ENCODE data around the gene RAD9A. TPM values are rescaled to one million over a fixed set of nuclear protein-coding genes. Genes with fewer than 3 reads are reported as not detected.
"Not testable (repeated sequence)": the region's sequence is repeated elsewhere in the genome, so short reads cannot be mapped to it uniquely, and the experiment has no call there.

Gene RAD9A
- total and polyA plus RNA-seq, 9 of the 15 experiments (the other 6 are each of a cell fraction or from before 2014, with no cell fraction given), result 1.4 to 41.2 (median 16.1) TPM

GRCh38 chr11:67427364-67427859, 35.6 kb downstream of the RAD9A start:
- ATAC-seq; FAIRE-seq; H4K20me1 ChIP-seq (replicated peaks; ENCODE audit: control insufficient read depth, insufficient read depth, low read length); H3K9me1 ChIP-seq (ENCODE audit: control insufficient read depth, insufficient read depth, low read length); H3K27me3 ChIP-seq (ENCODE audit: control insufficient read depth in 2 of 2, insufficient read depth in 2 of 2, low read length in 2 of 2); in situ Hi-C loops (cut with MboI); CTCF ChIA-PET (ENCODE audit: low intra/inter-chr PET ratio); DNase-seq (ENCODE audit: extremely low read depth in 1 of 4, low spot score in 3 of 4); H3K9me3 ChIP-seq (replicated peaks; ENCODE audit: control insufficient read depth, insufficient read depth, low read depth, low read length); BruUV-seq (replicated peaks); TF ChIP-seq NR2C1 (tag; IDR thresholded peaks at IDR 0.05): not testable (repeated sequence)
- H2AFZ ChIP-seq (ENCODE audit: low read depth, low read length), result peak overlapping the region; percentile 93
- peaks cover 9 to 38% of the 10 kb centered on the region in 2 experiments; a peak in 4 of 5 replicates for H3K4me1 ChIP-seq (replicated peaks in 1 of 2; ENCODE audit: control insufficient read depth in 2 of 2, insufficient read depth in 2 of 2, low read length in 2 of 2)
- intact Hi-C loops (cut with micrococcal nuclease), result loop anchor here (5.0 kb wide), 1 partner anchor 80 kb away; the partner anchor contains the start of genes CDK2AP2 and PITPNM1
- peak overlapping the region; percentile 93 for H3K4me2 ChIP-seq (ENCODE audit: insufficient read depth, low read length)
- peaks cover 25% of the 10 kb centered on the region for H3K79me2 ChIP-seq (ENCODE audit: control insufficient read depth, insufficient read depth, low read length)
- POLR2A ChIA-PET, result interaction anchor here (0.6 to 0.7 kb wide), 2 partner anchors 117 to 122 kb away, joined by 3 read pairs; no protein-coding TSS in a partner anchor
- H3K9ac ChIP-seq (ENCODE audit: insufficient read depth in 1 of 2, low read depth in 2 of 2, low read length in 2 of 2), result peak overlapping the region in 1 of 2 experiments; percentile 62; a peak in 1 of 4 replicates
- peak overlapping the region; percentile 83 for H3K4me3 ChIP-seq
- H3K36me3 ChIP-seq (ENCODE audit: control insufficient read depth, insufficient read depth, low read length), result peaks cover 32% of the 10 kb centered on the region; the same call in 2 of the 3 replicates
- TF ChIP-seq NR2C1 (IDR thresholded peaks at IDR 0.05), result 0 out of 2 replicates have a peak, but pooled peaks have one; percentile 1
- WGBS (ENCODE audit: insufficient coverage, low coverage, missing lambda C conversion rate), result 84% methylated on average over 18 of the region's 19 CpGs
- H3K27ac ChIP-seq (ENCODE audit: extremely low read depth, low read depth, low read length), result peak overlapping the region; percentile 56; the same call in 2 of the 3 replicates
